HepG2 (cell line): ENCODE measurements around the gene MSRB2. TPM values are rescaled to one million over a fixed set of nuclear protein-coding genes. Genes with fewer than 3 reads are reported as not detected.
A peak's percentile ranks its signal among the peaks of the same experiment; 100 is the strongest.

Experiments used
- HNF1A ChIP-seq, 2 experiments: sonication (generic) in 1 of 2; formaldehyde crosslinking in 1 of 2; IDR thresholded peaks; 2 replicates each; pipeline versions ENCODE4 v1.4.0 to v1.6.1; 2016 to 2020; ENCODE audit warnings: borderline replicate concordance in 1 of 2, low read depth in 1 of 2, mild to moderate bottlenecking in 1 of 2, missing genetic modification reagents in 1 of 2
- HNF1B ChIP-seq: sonication (generic); formaldehyde crosslinking; IDR thresholded peaks from 2 replicates; pipeline ENCODE4 v1.5.1; 2020; ENCODE audit warnings: mild to moderate bottlenecking, moderate library complexity, missing genetic modification reagents
- SKI ChIP-seq: fragments of 450-650 bp; IDR thresholded peaks from one replicate; pipeline ENCODE4 v1.6.1; 2018; ENCODE audit warnings: mild to moderate bottlenecking; ENCODE audit not compliant: partially characterized antibody
- SMC3 ChIP-seq: IDR thresholded peaks from 2 replicates; pipeline ENCODE4 v1.6.1; 2011; ENCODE audit warnings: low read length, improper control_type of control experiment
- TFDP2 ChIP-seq: sonication (generic); formaldehyde crosslinking; IDR thresholded peaks from 2 replicates; pipeline ENCODE4 v1.4.0; 2020; ENCODE audit warnings: missing genetic modification reagents
- ZBTB46 ChIP-seq: sonication (generic); formaldehyde crosslinking; IDR thresholded peaks from 2 replicates; pipeline ENCODE4 v1.4.0; 2020; ENCODE audit warnings: mild to moderate bottlenecking, missing genetic modification reagents, borderline replicate concordance
- ZFP91 ChIP-seq: sonication (generic); formaldehyde crosslinking; IDR thresholded peaks from 2 replicates; pipeline ENCODE4 v1.9.0; 2022; ENCODE audit warnings: missing genetic modification reagents, mild to moderate bottlenecking, borderline replicate concordance
- ZNF253 ChIP-seq: sonication (generic); formaldehyde crosslinking; IDR thresholded peaks from 2 replicates; pipeline ENCODE4 v1.8.0; 2022; ENCODE audit warnings: mild to moderate bottlenecking, missing genetic modification reagents, borderline replicate concordance
- ZNF44 ChIP-seq: sonication (generic); formaldehyde crosslinking; IDR thresholded peaks from 2 replicates; pipeline ENCODE4 v1.5.1; 2020; ENCODE audit warnings: mild to moderate bottlenecking, missing genetic modification reagents
- ZNF441 ChIP-seq: sonication (generic); formaldehyde crosslinking; IDR thresholded peaks from 2 replicates; pipeline ENCODE4 v1.7.0; 2021; ENCODE audit warnings: missing genetic modification reagents, borderline replicate concordance
- ZNF446 ChIP-seq: sonication (generic); formaldehyde crosslinking; IDR thresholded peaks from 2 replicates; pipeline ENCODE4 v1.5.0; 2020; ENCODE audit warnings: mild to moderate bottlenecking, missing genetic modification reagents
- ZNF530 ChIP-seq: sonication (generic); formaldehyde crosslinking; IDR thresholded peaks from 2 replicates; pipeline ENCODE4 v1.5.0; 2020; ENCODE audit warnings: low read depth, mild to moderate bottlenecking, missing genetic modification reagents
- ZNF550 ChIP-seq: sonication (generic); formaldehyde crosslinking; IDR thresholded peaks from 2 replicates; pipeline ENCODE4 v1.4.0; 2020; ENCODE audit warnings: mild to moderate bottlenecking, missing genetic modification reagents, borderline replicate concordance
- ZNF878 ChIP-seq: sonication (generic); formaldehyde crosslinking; IDR thresholded peaks from 2 replicates; pipeline ENCODE4 v1.8.1; 2023; ENCODE audit warnings: mild to moderate bottlenecking, missing genetic modification reagents, moderate library complexity
- ZSCAN31 ChIP-seq: sonication (generic); formaldehyde crosslinking; IDR thresholded peaks from 2 replicates; pipeline ENCODE4 v1.5.0; 2020; ENCODE audit warnings: low read depth, mild to moderate bottlenecking, missing genetic modification reagents
- polyA plus RNA-seq, 8 experiments: library from polyadenylated mRNA; depleted of rRNA in 3 of 8; stranded (reverse) in 7 of 8; unstranded in 1 of 8; fragments of >200 nt; fragmentation: Illumina TruSeq in 4 of 8; extraction: Trizol in 4 of 8; gene quantifications; 2 replicates each; pipeline versions ENCODE4 v1.2.1 to v1.2.3, GENCODE V29; 2011 to 2016; ENCODE audit warnings: low read depth in 4 of 8, missing spikeins in 1 of 8, mixed read lengths in 1 of 8; ENCODE audit not compliant: insufficient read depth in 1 of 8
- total RNA-seq, 5 experiments: library from RNA; depleted of rRNA; stranded (reverse); fragments of >200 nt; fragmentation: Illumina TruSeq; extraction: Trizol; gene quantifications; 2 replicates each; pipeline ENCODE4 v1.2.3, GENCODE V29; 2016; ENCODE audit warnings: low read depth in 1 of 5
- TF ChIP-seq, protein P1 (sequence below): IDR thresholded peaks from 2 replicates; pipeline ENCODE4 v1.6.1; 2016; ENCODE audit warnings: low read depth, control low read depth

The MSRB2 gene
- total and polyA plus RNA-seq, 2 of the 13 experiments (the other 11 are each of a cell fraction or from before 2014, with no cell fraction given): 8.3 to 22.1 TPM

DNA sequence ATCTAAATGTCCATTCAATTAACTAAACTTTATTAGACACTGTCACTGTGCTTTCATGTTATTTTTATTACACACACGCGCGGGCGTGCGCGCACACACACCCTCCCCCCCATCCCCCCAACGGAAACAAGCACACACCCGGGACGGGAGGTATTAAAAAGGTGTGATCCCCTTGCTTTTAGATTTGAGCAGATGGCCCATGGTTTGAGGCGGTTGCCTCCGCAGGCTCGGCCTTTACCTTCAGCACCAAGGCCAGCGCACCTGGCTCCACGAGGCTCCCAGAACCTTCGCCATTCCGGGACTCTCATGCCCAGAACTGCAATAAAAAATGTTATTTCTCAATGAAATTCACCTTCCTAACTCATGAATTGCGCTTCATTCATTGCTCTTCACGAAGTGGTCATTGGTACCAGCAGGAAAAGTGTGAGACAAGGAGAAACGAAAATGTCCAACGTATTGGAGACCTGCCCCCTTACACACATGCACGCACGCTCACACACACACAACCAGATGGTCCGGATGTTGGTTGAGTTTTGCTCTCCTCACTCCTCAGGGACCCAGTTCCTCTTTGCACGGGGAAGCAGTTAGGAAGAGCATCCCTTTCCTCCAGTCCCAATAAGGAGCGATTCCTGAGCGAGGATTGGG, 76.0 kb downstream of the MSRB2 start (continued):
- no peak for TF ChIP-seq ZBTB46 (CRISPR knock-in tag)
- no peak for TF ChIP-seq ZFP91
- no peak for TF ChIP-seq SMC3
- no peak for TF ChIP-seq SKI
- no peak for TF ChIP-seq ZNF550
- no peak for TF ChIP-seq ZNF253
- peak; percentile 76 for TF ChIP-seq ZNF441 (CRISPR knock-in tag)
- no peak for TF ChIP-seq TFDP2 (CRISPR knock-in tag)
- TF ChIP-seq, protein P1, sequence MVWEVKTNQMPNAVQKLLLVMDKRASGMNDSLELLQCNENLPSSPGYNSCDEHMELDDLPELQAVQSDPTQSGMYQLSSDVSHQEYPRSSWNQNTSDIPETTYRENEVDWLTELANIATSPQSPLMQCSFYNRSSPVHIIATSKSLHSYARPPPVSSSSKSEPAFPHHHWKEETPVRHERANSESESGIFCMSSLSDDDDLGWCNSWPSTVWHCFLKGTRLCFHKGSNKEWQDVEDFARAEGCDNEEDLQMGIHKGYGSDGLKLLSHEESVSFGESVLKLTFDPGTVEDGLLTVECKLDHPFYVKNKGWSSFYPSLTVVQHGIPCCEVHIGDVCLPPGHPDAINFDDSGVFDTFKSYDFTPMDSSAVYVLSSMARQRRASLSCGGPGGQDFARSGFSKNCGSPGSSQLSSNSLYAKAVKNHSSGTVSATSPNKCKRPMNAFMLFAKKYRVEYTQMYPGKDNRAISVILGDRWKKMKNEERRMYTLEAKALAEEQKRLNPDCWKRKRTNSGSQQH: no peak
- no peak for TF ChIP-seq ZNF878 (CRISPR knock-in tag)
- no peak for TF ChIP-seq HNF1B
- no peak for TF ChIP-seq HNF1A (IDR thresholded peaks at IDR 0.05; ENCODE audit: low read depth)
- no peak for TF ChIP-seq HNF1A (CRISPR knock-in tag; IDR thresholded peaks at IDR 0.05; ENCODE audit: borderline replicate concordance)
- no peak for TF ChIP-seq ZNF446 (CRISPR knock-in tag)
- no peak for TF ChIP-seq ZNF530
- no peak for TF ChIP-seq ZSCAN31 (CRISPR knock-in tag)
- TF ChIP-seq ZNF44 (CRISPR knock-in tag): no peak
